Omental fat pad (tissue), 4 donors: ENCODE measurements around the gene HERPUD1. TPM values are rescaled to one million over a fixed set of nuclear protein-coding genes. Genes with fewer than 3 reads are reported as not detected.

Experiments used
- ATAC-seq: fragments of 150-250 bp; one replicate; pipeline ENCODE4 v1.9.1; 2016; ENCODE audit warnings: mild to moderate bottlenecking, moderate library complexity; ENCODE audit not compliant: low FRiP score
- DNase-seq: peaks from one replicate; pipeline ENCODE4 v3.0.0-alpha.2; 2019; ENCODE audit warnings: low spot score
- CTCF ChIP-seq, 3 donors: fragments of 450-650 bp; IDR thresholded peaks; one replicate each; pipeline ENCODE4 v1.5.1; 2016 to 2017; ENCODE audit warnings: antibody characterized with exemption in 3 of 3, mild to moderate bottlenecking in 3 of 3, moderate library complexity in 2 of 3
- total RNA-seq, 4 donors: library from RNA; depleted of rRNA; stranded (reverse); fragments of >200 nt; gene quantifications; one replicate each; pipeline ENCODE4 v1.1.0, GENCODE V29; 2016

Gene HERPUD1
- total RNA-seq, 4 donors from 2014 or later: 151 to 170 (median 162) TPM

DNA sequence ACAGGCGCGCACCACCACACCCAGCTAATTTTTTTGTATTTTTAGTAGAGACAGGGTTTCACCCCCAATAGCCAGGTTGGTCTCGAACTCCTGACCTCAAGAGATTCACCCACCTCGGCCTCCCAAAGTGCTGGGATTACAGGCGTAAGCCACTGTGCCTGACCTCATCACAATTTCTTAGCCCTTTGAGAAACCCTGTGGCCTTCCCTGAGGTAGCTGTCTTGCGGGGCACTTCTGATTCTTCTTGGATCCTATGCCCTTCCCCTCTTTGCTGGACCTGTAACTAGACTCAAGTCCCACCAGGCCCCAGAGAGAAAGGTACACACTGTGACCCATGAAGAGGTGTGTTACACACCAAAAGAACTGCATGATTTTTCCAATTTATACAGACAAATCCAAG lies 16.3 kb downstream of the HERPUD1 start:
- ATAC-seq (no peak), DNase-seq (no peak)
- TF ChIP-seq CTCF (IDR thresholded peaks at IDR 0.05): no peak

GRCh38 chr16:56950051-56950450 lies 18.1 kb downstream of the HERPUD1 start:
- DNase-seq (no peak), ATAC-seq (no peak)
- TF ChIP-seq CTCF (IDR thresholded peaks at IDR 0.05): no peak

DNA sequence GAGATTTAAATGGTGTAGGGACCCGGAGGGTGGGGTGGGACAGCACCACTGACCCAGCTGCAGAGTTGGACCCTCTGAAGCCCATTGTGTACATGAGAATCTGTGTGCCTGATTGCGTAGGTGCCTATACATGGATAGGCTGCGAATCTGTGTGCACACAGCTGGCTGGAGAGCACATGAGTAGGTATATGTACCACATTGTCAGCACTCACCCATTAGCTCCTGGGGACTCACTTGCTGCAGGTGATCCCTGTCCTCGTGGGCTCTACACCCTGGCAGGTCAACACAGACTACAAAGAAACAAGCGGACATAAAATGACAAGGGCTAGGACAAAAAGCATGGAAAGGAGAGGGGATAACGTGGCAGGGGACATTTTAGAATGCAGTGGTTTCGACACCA lies 18.5 kb downstream of the HERPUD1 start:
- no peak for TF ChIP-seq CTCF (IDR thresholded peaks at IDR 0.05)
- DNase-seq (no peak), ATAC-seq (no peak)

GRCh38 chr16:56950881-56951771 lies 19.2 kb downstream of the HERPUD1 start:
- TF ChIP-seq CTCF (IDR thresholded peaks at IDR 0.05): no peak
- ATAC-seq (peak; percentile 43), DNase-seq (no peak)

DNA sequence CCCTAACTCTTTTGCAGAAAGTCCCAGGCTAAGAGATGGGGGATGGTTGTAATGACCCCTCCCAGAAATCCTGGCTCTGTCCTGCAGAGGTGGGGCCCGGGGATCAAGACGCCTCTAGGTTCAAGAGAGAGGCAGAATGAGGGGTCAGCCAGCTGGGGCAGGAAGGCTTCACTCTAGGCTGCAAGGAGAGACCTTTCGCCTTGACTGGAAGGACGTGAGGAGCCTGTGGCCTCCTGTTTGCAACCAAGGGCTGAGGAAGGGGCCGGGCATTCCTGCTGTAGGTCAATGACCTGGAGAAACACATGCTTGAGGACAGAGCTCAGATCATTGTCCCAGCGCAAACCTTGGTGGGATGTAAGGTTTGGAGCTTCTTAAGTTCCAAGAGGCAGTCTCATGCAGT lies 21.1 kb downstream of the HERPUD1 start:
- no peak for TF ChIP-seq CTCF (IDR thresholded peaks at IDR 0.05)
- no peak for ATAC-seq
- DNase-seq: no peak

GRCh38 chr16:56956076-56956475 lies 24.1 kb downstream of the HERPUD1 start:
- DNase-seq (no peak), ATAC-seq (no peak)
- no peak for TF ChIP-seq CTCF (IDR thresholded peaks at IDR 0.05)

GRCh38 chr16:56956756-56957155 lies 24.8 kb downstream of the HERPUD1 start:
- no peak for ATAC-seq
- TF ChIP-seq CTCF (IDR thresholded peaks at IDR 0.05): no peak
- no peak for DNase-seq
